A172 (cell line): Measurements from ENCODE around the gene MPPED1. TPM values are rescaled to one million over a fixed set of nuclear protein-coding genes. Genes with fewer than 3 reads are reported as not detected.

ENCODE experiments used
- DNase-seq: peaks from one replicate; pipeline ENCODE4 v3.0.0-alpha.2; 2015; ENCODE audit warnings: low spot score
- total RNA-seq: library from RNA; depleted of rRNA; stranded (reverse); fragments of >200 nt; shearing (Covaris generic); gene quantifications from 2 replicates; pipeline ENCODE4 v1.2.3, GENCODE V29; 2014; rRNA removed

The MPPED1 gene
- total RNA-seq, 1 experiment from 2014 or later: not detected

- DNase-seq: no peak
Measured at GRCh38 chr22:43541462-43542407, 129.9 kb downstream of the MPPED1 start.

GRCh38 chr22:43542681-43543521, 131.1 kb downstream of the MPPED1 start:
- no peak for DNase-seq

GRCh38 chr22:43543522-43544288, 131.9 kb downstream of the MPPED1 start:
- no peak for DNase-seq

GRCh38 chr22:43544289-43544673, 132.5 kb downstream of the MPPED1 start:
- DNase-seq: no peak

GRCh38 chr22:43546186-43546585, 134.4 kb downstream of the MPPED1 start:
- DNase-seq: no peak

GRCh38 chr22:43550024-43550620, 138.3 kb downstream of the MPPED1 start:
- no peak for DNase-seq

GRCh38 chr22:43550672-43551071, 138.9 kb downstream of the MPPED1 start:
- no peak for DNase-seq

- no peak for DNase-seq
Measured at GRCh38 chr22:43553451-43554258, 141.8 kb downstream of the MPPED1 start.

- no peak for DNase-seq
Measured at GRCh38 chr22:43554259-43554636, 142.4 kb downstream of the MPPED1 start.

GRCh38 chr22:43554694-43555365, 143.0 kb downstream of the MPPED1 start:
- no peak for DNase-seq

GRCh38 chr22:43555561-43556515, 144.0 kb downstream of the MPPED1 start:
- no peak for DNase-seq

Other genes starting within 250 kb of the MPPED1 start
- gene TTLL12, start 224.9 kb upstream of the MPPED1 start, total RNA-seq: 35.3 and 37.1 TPM in 2 replicates
- not detected in 2 replicates for gene SCUBE1, start 68.6 kb upstream of the MPPED1 start, total RNA-seq